Measurements from ENCODE around the gene TMEM92. TPM values are rescaled to one million over a fixed set of nuclear protein-coding genes. Genes with fewer than 3 reads are reported as not detected.

TMEM92 gene
- total RNA-seq, 1 experiment from 2014 or later = 6.6 TPM

DNA sequence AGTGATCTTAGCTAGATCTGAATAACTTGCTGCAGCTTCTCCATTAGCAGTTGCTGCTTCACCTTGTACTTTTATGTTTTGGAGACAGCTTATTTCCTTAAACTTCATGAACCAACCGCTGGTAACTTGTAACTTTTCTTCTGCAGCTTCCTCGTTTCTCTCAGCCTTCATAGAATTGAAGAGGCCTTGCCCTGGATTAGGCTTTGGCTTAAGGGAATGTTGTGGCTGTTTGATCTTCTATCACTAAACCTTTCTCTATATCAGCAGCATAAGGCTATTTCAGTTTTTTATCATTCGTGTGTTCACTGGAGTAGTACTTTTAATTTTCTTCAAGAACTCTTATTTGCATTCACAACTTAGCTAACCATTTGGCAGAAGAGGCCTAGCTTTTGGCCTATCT, 21.5 kb upstream of the TMEM92 start:
- CTCF ChIA-PET = no interaction called here

More for the DNA sequence above, 21.5 kb upstream of the TMEM92 start:
- ChIA-PET POLR2A (no interaction called here), RAD21 (ENCODE audit: low non-redundant PET in 1 of 2, low total read pairs in 2 of 2, uncharacterized antibody in 2 of 2, unreplicated experiment in 2 of 2) (no interaction called here)
- H3K27me3 ChIP-seq (ENCODE audit: insufficient read depth, low read length) = no peaks in the 10 kb centered on the region
- H3K36me3 ChIP-seq (ENCODE audit: control insufficient read depth in 1 of 2, insufficient read depth in 2 of 2, low read length in 2 of 2) = no peaks in the 10 kb centered on the region
- intact Hi-C loops (cut with micrococcal nuclease) = no loop called here
- no peak overlapping the region for H3K4me2 ChIP-seq (ENCODE audit: low read length)
- H3K27ac ChIP-seq (ENCODE audit: low read depth, low read length) = no peak overlapping the region
- no peaks in the 10 kb centered on the region for H3K9me2 ChIP-seq (ENCODE audit: insufficient read depth)
- ATAC-seq = no peak
- no peak for TF ChIP-seq RAD21 (IDR thresholded peaks at IDR 0.05; ENCODE audit: low read depth)
- no peak for TF ChIP-seq EZH2phosphoT487 (IDR thresholded peaks at IDR 0.05; ENCODE audit: borderline replicate concordance)
- TF ChIP-seq EZH2 (IDR thresholded peaks at IDR 0.05) = no peak
- TF ChIP-seq, protein P1, sequence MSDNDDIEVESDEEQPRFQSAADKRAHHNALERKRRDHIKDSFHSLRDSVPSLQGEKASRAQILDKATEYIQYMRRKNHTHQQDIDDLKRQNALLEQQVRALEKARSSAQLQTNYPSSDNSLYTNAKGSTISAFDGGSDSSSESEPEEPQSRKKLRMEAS (IDR thresholded peaks at IDR 0.05) = no peak
- no peak for TF ChIP-seq POLR2A (IDR thresholded peaks at IDR 0.05; ENCODE audit: borderline replicate concordance, extremely low read depth, insufficient read depth, insufficient read length)
- TF ChIP-seq ZNF274 (IDR thresholded peaks at IDR 0.05; ENCODE audit: low read depth, low read length) = no peak
- no peak for TF ChIP-seq JUND (IDR thresholded peaks at IDR 0.05)
- no peak for TF ChIP-seq TCF7L2 (IDR thresholded peaks at IDR 0.05; ENCODE audit: borderline replicate concordance, extremely low read depth, insufficient read depth, insufficient read length)
- TF ChIP-seq CEBPB (IDR thresholded peaks at IDR 0.05; ENCODE audit: low read depth) = no peak
- no peak for TF ChIP-seq ELF1 (IDR thresholded peaks at IDR 0.05; ENCODE audit: borderline replicate concordance, low read depth)
- TF ChIP-seq EGR1 (IDR thresholded peaks at IDR 0.05; ENCODE audit: low read depth) = no peak
- TF ChIP-seq SRF (IDR thresholded peaks at IDR 0.05; ENCODE audit: low read depth) = no peak
- TF ChIP-seq, protein P2, sequence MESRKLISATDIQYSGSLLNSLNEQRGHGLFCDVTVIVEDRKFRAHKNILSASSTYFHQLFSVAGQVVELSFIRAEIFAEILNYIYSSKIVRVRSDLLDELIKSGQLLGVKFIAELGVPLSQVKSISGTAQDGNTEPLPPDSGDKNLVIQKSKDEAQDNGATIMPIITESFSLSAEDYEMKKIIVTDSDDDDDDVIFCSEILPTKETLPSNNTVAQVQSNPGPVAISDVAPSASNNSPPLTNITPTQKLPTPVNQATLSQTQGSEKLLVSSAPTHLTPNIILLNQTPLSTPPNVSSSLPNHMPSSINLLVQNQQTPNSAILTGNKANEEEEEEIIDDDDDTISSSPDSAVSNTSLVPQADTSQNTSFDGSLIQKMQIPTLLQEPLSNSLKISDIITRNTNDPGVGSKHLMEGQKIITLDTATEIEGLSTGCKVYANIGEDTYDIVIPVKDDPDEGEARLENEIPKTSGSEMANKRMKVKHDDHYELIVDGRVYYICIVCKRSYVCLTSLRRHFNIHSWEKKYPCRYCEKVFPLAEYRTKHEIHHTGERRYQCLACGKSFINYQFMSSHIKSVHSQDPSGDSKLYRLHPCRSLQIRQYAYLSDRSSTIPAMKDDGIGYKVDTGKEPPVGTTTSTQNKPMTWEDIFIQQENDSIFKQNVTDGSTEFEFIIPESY (IDR thresholded peaks at IDR 0.05; ENCODE audit: extremely low read depth, insufficient replicate concordance, low read length) = no peak
- no peak for TF ChIP-seq POLR2AphosphoS5 (IDR thresholded peaks at IDR 0.05; ENCODE audit: low read depth, low read length)
- TF ChIP-seq FOSL1 (IDR thresholded peaks at IDR 0.05; ENCODE audit: low read depth) = no peak
- TF ChIP-seq, protein P3, sequence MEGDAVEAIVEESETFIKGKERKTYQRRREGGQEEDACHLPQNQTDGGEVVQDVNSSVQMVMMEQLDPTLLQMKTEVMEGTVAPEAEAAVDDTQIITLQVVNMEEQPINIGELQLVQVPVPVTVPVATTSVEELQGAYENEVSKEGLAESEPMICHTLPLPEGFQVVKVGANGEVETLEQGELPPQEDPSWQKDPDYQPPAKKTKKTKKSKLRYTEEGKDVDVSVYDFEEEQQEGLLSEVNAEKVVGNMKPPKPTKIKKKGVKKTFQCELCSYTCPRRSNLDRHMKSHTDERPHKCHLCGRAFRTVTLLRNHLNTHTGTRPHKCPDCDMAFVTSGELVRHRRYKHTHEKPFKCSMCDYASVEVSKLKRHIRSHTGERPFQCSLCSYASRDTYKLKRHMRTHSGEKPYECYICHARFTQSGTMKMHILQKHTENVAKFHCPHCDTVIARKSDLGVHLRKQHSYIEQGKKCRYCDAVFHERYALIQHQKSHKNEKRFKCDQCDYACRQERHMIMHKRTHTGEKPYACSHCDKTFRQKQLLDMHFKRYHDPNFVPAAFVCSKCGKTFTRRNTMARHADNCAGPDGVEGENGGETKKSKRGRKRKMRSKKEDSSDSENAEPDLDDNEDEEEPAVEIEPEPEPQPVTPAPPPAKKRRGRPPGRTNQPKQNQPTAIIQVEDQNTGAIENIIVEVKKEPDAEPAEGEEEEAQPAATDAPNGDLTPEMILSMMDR (IDR thresholded peaks at IDR 0.05 in 2 of 3, conservative IDR thresholded peaks at IDR 0.05 in 1 of 3; ENCODE audit: borderline replicate concordance in 1 of 3, insufficient read depth in 1 of 3, low read depth in 2 of 3, low read length in 2 of 3) = no peak
- TF ChIP-seq YY1 (IDR thresholded peaks at IDR 0.05; ENCODE audit: extremely low read depth, insufficient replicate concordance, low read depth, low read length) = no peak
- TF ChIP-seq, protein P4, sequence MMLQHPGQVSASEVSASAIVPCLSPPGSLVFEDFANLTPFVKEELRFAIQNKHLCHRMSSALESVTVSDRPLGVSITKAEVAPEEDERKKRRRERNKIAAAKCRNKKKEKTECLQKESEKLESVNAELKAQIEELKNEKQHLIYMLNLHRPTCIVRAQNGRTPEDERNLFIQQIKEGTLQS (IDR thresholded peaks at IDR 0.05) = no peak
- TF ChIP-seq ZFX (IDR thresholded peaks at IDR 0.05) = no peak
- TF ChIP-seq SP1 (IDR thresholded peaks at IDR 0.05; ENCODE audit: low read depth) = no peak
- H4K20me1 ChIP-seq (ENCODE audit: insufficient read depth) = no peaks in the 10 kb centered on the region
- no peak overlapping the region for H2AFZ ChIP-seq (ENCODE audit: low read depth, low read length, poor library complexity, severe bottlenecking)
- H3K79me2 ChIP-seq (ENCODE audit: insufficient read depth, low read length) = no peaks in the 10 kb centered on the region
- no TSS peak for BruUV-seq (replicated peaks)
- H3K4me1 ChIP-seq (ENCODE audit: control insufficient read depth in 1 of 2, insufficient read depth in 2 of 2, low read length in 2 of 2) = 0 out of 4 replicates have a peak, but pooled peaks cover 0 to 3% of the 10 kb centered on the region in 2 experiments
- H3K4me3 ChIP-seq (replicated peaks in 1 of 2; ENCODE audit: low read depth in 1 of 2, low read length in 2 of 2) = no peak overlapping the region
- no peaks in the 10 kb centered on the region; a peak in 1 of 4 replicates for H3K9me3 ChIP-seq (ENCODE audit: control insufficient read depth in 1 of 2, insufficient read depth in 1 of 2, low read depth in 1 of 2, low read length in 2 of 2)
- no peak overlapping the region for H3K9ac ChIP-seq (ENCODE audit: low read length)
- DNase-seq (ENCODE audit: low read depth, low spot score) = no peak
